BLaER1 (cell line): Measurements from ENCODE around the gene FNDC5.

Experiments used
- H3K27ac ChIP-seq: shearing (Covaris generic); formaldehyde crosslinking; 2 replicates; pipeline ENCODE4 v1.8.1; 2022
- H3K27me3 ChIP-seq: shearing (Covaris generic); formaldehyde crosslinking; 2 replicates; pipeline ENCODE4 v1.8.1; 2022
- H3K36me3 ChIP-seq: shearing (Covaris generic); formaldehyde crosslinking; 2 replicates; pipeline ENCODE4 v1.8.1; 2022
- H3K4me1 ChIP-seq: shearing (Covaris generic); formaldehyde crosslinking; 2 replicates; pipeline ENCODE4 v1.8.1; 2022
- H3K4me2 ChIP-seq: shearing (Covaris generic); formaldehyde crosslinking; 2 replicates; pipeline ENCODE4 v1.8.1; 2022
- H3K4me3 ChIP-seq: shearing (Covaris generic); formaldehyde crosslinking; 2 replicates; pipeline ENCODE4 v1.8.1; 2022
- H3K9ac ChIP-seq: shearing (Covaris generic); formaldehyde crosslinking; 2 replicates; pipeline ENCODE4 v1.8.1; 2022
- H3K9me3 ChIP-seq: shearing (Covaris generic); formaldehyde crosslinking; 2 replicates; pipeline ENCODE4 v1.8.1; 2022
- H4K20me1 ChIP-seq: shearing (Covaris generic); formaldehyde crosslinking; 2 replicates; pipeline ENCODE4 v1.8.1; 2022
- Cebpa-rat ChIP-seq: shearing (Covaris generic); IDR thresholded peaks from 2 replicates; pipeline ENCODE4 v1.8.1; 2022

The FNDC5 gene

GRCh38 chr1:32867671-32868070 lies 3.0 kb downstream of the FNDC5 start:
- no peak for TF ChIP-seq Cebpa-rat

GRCh38 chr1:32867151-32867550 lies 3.6 kb downstream of the FNDC5 start:
- no peak for TF ChIP-seq Cebpa-rat
- H3K36me3 ChIP-seq = peaks cover 38% of the 10 kb centered on the region
- no peak overlapping the region for H3K27ac ChIP-seq
- H3K27me3 ChIP-seq = peaks cover 42% of the 10 kb centered on the region
- H3K4me3 ChIP-seq = no peak overlapping the region
- peaks cover 24% of the 10 kb centered on the region for H3K4me1 ChIP-seq
- no peak overlapping the region for H3K4me2 ChIP-seq
- H3K9me3 ChIP-seq = no peaks in the 10 kb centered on the region
- H4K20me1 ChIP-seq = peaks cover 47% of the 10 kb centered on the region
- no peak overlapping the region for H3K9ac ChIP-seq

More at GRCh38 chr1:32867671-32868070, 3.0 kb downstream of the FNDC5 start:
- H3K4me1 ChIP-seq = peaks cover 27% of the 10 kb centered on the region
- H3K36me3 ChIP-seq = peaks cover 33% of the 10 kb centered on the region
- no peaks in the 10 kb centered on the region for H3K9me3 ChIP-seq
- H3K9ac ChIP-seq = no peak overlapping the region
- no peak overlapping the region for H3K27ac ChIP-seq
- H3K4me3 ChIP-seq = no peak overlapping the region
- H4K20me1 ChIP-seq = peaks cover 48% of the 10 kb centered on the region
- H3K27me3 ChIP-seq = peaks cover 44% of the 10 kb centered on the region
- no peak overlapping the region for H3K4me2 ChIP-seq

GRCh38 chr1:32865639-32866405 lies 4.9 kb downstream of the FNDC5 start:
- no peak for TF ChIP-seq Cebpa-rat
- Histone ChIP-seq H3K9me3 (no peaks in the 10 kb centered on the region), H3K27ac (no peak overlapping the region), H3K4me2 (no peak overlapping the region), H3K4me1 (peaks cover 11% of the 10 kb centered on the region), H3K4me3 (no peak overlapping the region), H3K27me3 (peaks cover 29% of the 10 kb centered on the region), H4K20me1 (peaks cover 34% of the 10 kb centered on the region), H3K9ac (no peak overlapping the region), H3K36me3 (peaks cover 51% of the 10 kb centered on the region)

- Histone ChIP-seq H3K4me2 (no peak overlapping the region), H3K27ac (no peak overlapping the region), H4K20me1 (peaks cover 24% of the 10 kb centered on the region), H3K27me3 (peaks cover 16% of the 10 kb centered on the region), H3K4me3 (no peak overlapping the region), H3K4me1 (no peaks in the 10 kb centered on the region), H3K9me3 (no peaks in the 10 kb centered on the region), H3K9ac (no peak overlapping the region), H3K36me3 (peaks cover 64% of the 10 kb centered on the region)
- TF ChIP-seq Cebpa-rat = no peak
These were observed 6.2 kb downstream of the FNDC5 start for GRCh38 chr1:32864375-32865019.

- no peak overlapping the region for H3K4me3 ChIP-seq
- H4K20me1 ChIP-seq = peaks cover 18% of the 10 kb centered on the region
- H3K9me3 ChIP-seq = no peaks in the 10 kb centered on the region
- peaks cover 10% of the 10 kb centered on the region for H3K27me3 ChIP-seq
- H3K4me1 ChIP-seq = no peaks in the 10 kb centered on the region
- H3K4me2 ChIP-seq = no peak overlapping the region
- no peak for TF ChIP-seq Cebpa-rat
- no peak overlapping the region for H3K9ac ChIP-seq
- H3K36me3 ChIP-seq = peaks cover 70% of the 10 kb centered on the region
- no peak overlapping the region for H3K27ac ChIP-seq
These were observed 6.8 kb downstream of the FNDC5 start for GRCh38 chr1:32863881-32864245.

- no peak overlapping the region for H3K4me3 ChIP-seq
- peaks cover 74% of the 10 kb centered on the region for H3K36me3 ChIP-seq
- no peak overlapping the region for H3K27ac ChIP-seq
- no peaks in the 10 kb centered on the region for H3K4me1 ChIP-seq
- no peak overlapping the region for H3K9ac ChIP-seq
- H3K4me2 ChIP-seq = no peak overlapping the region
- TF ChIP-seq Cebpa-rat = no peak
- peaks cover 15% of the 10 kb centered on the region for H4K20me1 ChIP-seq
- no peaks in the 10 kb centered on the region for H3K9me3 ChIP-seq
- peaks cover 4% of the 10 kb centered on the region for H3K27me3 ChIP-seq
These were observed 7.4 kb downstream of the FNDC5 start for GRCh38 chr1:32863218-32863880.

- Histone ChIP-seq H3K36me3 (peaks cover 78% of the 10 kb centered on the region), H3K27me3 (no peaks in the 10 kb centered on the region), H4K20me1 (peaks cover 4% of the 10 kb centered on the region), H3K27ac (no peak overlapping the region), H3K9me3 (no peaks in the 10 kb centered on the region), H3K4me3 (no peak overlapping the region), H3K9ac (no peak overlapping the region), H3K4me2 (no peak overlapping the region), H3K4me1 (no peaks in the 10 kb centered on the region)
- no peak for TF ChIP-seq Cebpa-rat
These were observed 8.6 kb downstream of the FNDC5 start for GRCh38 chr1:32861904-32862695.

GRCh38 chr1:32860566-32860965 lies 10.1 kb downstream of the FNDC5 start:
- no peaks in the 10 kb centered on the region; the same call in 1 of the 2 replicates for H4K20me1 ChIP-seq
- no peaks in the 10 kb centered on the region for H3K4me1 ChIP-seq
- no peak overlapping the region for H3K9ac ChIP-seq
- no peak overlapping the region for H3K27ac ChIP-seq
- H3K4me3 ChIP-seq = no peak overlapping the region
- no peaks in the 10 kb centered on the region for H3K9me3 ChIP-seq
- peaks cover 93% of the 10 kb centered on the region for H3K36me3 ChIP-seq
- no peaks in the 10 kb centered on the region for H3K27me3 ChIP-seq
- no peak for TF ChIP-seq Cebpa-rat
- H3K4me2 ChIP-seq = no peak overlapping the region

- TF ChIP-seq Cebpa-rat = no peak
- Histone ChIP-seq H3K27ac (no peak overlapping the region), H3K4me2 (no peak overlapping the region), H3K4me3 (no peak overlapping the region), H3K9me3 (no peaks in the 10 kb centered on the region), H4K20me1 (no peaks in the 10 kb centered on the region; the same call in 1 of the 2 replicates), H3K4me1 (no peaks in the 10 kb centered on the region), H3K36me3 (peaks cover 99% of the 10 kb centered on the region), H3K9ac (no peak overlapping the region), H3K27me3 (no peaks in the 10 kb centered on the region)
These were observed 10.8 kb downstream of the FNDC5 start for GRCh38 chr1:32859915-32860314.
